ENCODE data around the gene PTPN13.

Gene PTPN13

DNA sequence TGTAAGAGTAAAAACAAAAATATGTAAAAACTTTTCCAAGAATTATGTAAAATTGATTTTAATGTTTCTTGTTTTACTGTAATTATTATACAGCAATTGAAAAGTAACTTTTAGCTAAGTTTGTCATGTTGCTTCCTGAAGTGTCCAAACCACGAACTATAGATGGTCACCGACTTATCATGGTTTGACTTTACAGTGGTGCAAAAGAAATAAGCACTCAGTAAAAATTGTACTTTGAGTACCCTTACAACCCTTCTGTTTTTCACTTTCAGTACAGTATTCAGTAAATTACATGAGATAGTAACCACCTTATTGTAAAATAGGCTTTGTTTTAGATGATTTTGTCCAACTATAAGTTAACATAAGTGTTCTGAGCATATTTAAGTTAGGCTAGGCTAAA, 161.3 kb downstream of the PTPN13 start:
- no peaks in the 10 kb centered on the region for H4K20me1 ChIP-seq (ENCODE audit: insufficient read depth, low read length)
- no peak overlapping the region for H2AFZ ChIP-seq (ENCODE audit: low read depth, low read length)
- no peak overlapping the region for H3K27ac ChIP-seq (ENCODE audit: low read length)
- no peak overlapping the region for H3K4me3 ChIP-seq (ENCODE audit: low read depth in 1 of 2, low read length in 2 of 2)
- TF ChIP-seq, protein P1, sequence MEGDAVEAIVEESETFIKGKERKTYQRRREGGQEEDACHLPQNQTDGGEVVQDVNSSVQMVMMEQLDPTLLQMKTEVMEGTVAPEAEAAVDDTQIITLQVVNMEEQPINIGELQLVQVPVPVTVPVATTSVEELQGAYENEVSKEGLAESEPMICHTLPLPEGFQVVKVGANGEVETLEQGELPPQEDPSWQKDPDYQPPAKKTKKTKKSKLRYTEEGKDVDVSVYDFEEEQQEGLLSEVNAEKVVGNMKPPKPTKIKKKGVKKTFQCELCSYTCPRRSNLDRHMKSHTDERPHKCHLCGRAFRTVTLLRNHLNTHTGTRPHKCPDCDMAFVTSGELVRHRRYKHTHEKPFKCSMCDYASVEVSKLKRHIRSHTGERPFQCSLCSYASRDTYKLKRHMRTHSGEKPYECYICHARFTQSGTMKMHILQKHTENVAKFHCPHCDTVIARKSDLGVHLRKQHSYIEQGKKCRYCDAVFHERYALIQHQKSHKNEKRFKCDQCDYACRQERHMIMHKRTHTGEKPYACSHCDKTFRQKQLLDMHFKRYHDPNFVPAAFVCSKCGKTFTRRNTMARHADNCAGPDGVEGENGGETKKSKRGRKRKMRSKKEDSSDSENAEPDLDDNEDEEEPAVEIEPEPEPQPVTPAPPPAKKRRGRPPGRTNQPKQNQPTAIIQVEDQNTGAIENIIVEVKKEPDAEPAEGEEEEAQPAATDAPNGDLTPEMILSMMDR (IDR thresholded peaks at IDR 0.05; ENCODE audit: borderline replicate concordance, extremely low read depth, low read length, poor library complexity, severe bottlenecking) = no peak
- TF ChIP-seq EZH2 (IDR thresholded peaks at IDR 0.05; ENCODE audit: borderline replicate concordance, low read depth, low read length, severe bottlenecking) = no peak
- DNase-seq (no peak), ATAC-seq (ENCODE audit: insufficient read depth, low read depth) (no peak)
- no peak overlapping the region for H3K4me2 ChIP-seq (ENCODE audit: insufficient read depth, low read length)
- H3K9me3 ChIP-seq (ENCODE audit: insufficient read depth, low read length, severe bottlenecking) = no peaks in the 10 kb centered on the region
- H3K4me1 ChIP-seq (ENCODE audit: insufficient read depth, low read length) = no peaks in the 10 kb centered on the region
- no peaks in the 10 kb centered on the region for H3K79me2 ChIP-seq (ENCODE audit: insufficient read depth, low read length)
- H3K36me3 ChIP-seq (ENCODE audit: insufficient read depth, low read length) = no peaks in the 10 kb centered on the region
- H3K9ac ChIP-seq (ENCODE audit: low read depth, low read length) = no peak overlapping the region
- peaks cover 12% of the 10 kb centered on the region for H3K27me3 ChIP-seq (ENCODE audit: insufficient read depth, low read length, poor library complexity)

DNA sequence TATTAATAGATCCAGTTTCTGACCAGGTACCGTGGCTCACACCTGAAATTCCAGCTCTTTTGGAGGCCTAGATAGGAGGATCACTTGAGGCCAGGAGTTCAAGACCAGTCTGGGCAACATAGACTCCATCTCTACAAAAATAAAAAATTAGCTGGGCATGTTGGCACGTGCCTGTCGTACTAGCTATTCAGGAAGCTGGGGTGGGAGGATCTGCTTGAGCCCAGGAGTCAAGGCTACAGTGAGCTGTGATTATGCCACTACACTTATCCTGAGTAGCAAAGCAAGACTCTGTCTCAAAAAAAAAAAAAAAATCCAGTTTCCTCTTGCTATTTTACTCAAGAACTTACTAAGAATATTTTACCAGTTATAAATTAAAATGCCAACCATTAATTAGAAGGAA, 163.4 kb downstream of the PTPN13 start:
- Histone ChIP-seq H3K4me3 (ENCODE audit: low read depth in 1 of 2, low read length in 2 of 2) (no peak overlapping the region), H3K4me1 (ENCODE audit: insufficient read depth, low read length) (no peaks in the 10 kb centered on the region), H2AFZ (ENCODE audit: low read depth, low read length) (no peak overlapping the region), H3K9me3 (ENCODE audit: insufficient read depth, low read length, severe bottlenecking) (no peaks in the 10 kb centered on the region), H3K9ac (ENCODE audit: low read depth, low read length) (no peak overlapping the region), H3K79me2 (ENCODE audit: insufficient read depth, low read length) (no peaks in the 10 kb centered on the region), H3K4me2 (ENCODE audit: insufficient read depth, low read length) (no peak overlapping the region), H3K27me3 (ENCODE audit: insufficient read depth, low read length, poor library complexity) (peaks cover 12% of the 10 kb centered on the region), H3K27ac (ENCODE audit: low read length) (no peak overlapping the region), H3K36me3 (ENCODE audit: insufficient read depth, low read length) (no peaks in the 10 kb centered on the region), H4K20me1 (ENCODE audit: insufficient read depth, low read length) (no peaks in the 10 kb centered on the region)
- TF ChIP-seq EZH2 (IDR thresholded peaks at IDR 0.05; ENCODE audit: borderline replicate concordance, low read depth, low read length, severe bottlenecking) = no peak
- TF ChIP-seq, protein P1 (IDR thresholded peaks at IDR 0.05; ENCODE audit: borderline replicate concordance, extremely low read depth, low read length, poor library complexity, severe bottlenecking) = no peak
- no peak for ATAC-seq (ENCODE audit: insufficient read depth, low read depth)
- DNase-seq = no peak

- DNase-seq (no peak), ATAC-seq (ENCODE audit: insufficient read depth, low read depth) (no peak)
- Histone ChIP-seq H3K27ac (ENCODE audit: low read length) (no peak overlapping the region), H3K4me2 (ENCODE audit: insufficient read depth, low read length) (no peak overlapping the region), H3K36me3 (ENCODE audit: insufficient read depth, low read length) (no peaks in the 10 kb centered on the region), H3K4me1 (ENCODE audit: insufficient read depth, low read length) (no peaks in the 10 kb centered on the region), H4K20me1 (ENCODE audit: insufficient read depth, low read length) (no peaks in the 10 kb centered on the region), H3K4me3 (ENCODE audit: low read depth in 1 of 2, low read length in 2 of 2) (no peak overlapping the region), H3K27me3 (ENCODE audit: insufficient read depth, low read length, poor library complexity) (peaks cover 6% of the 10 kb centered on the region), H3K9ac (ENCODE audit: low read depth, low read length) (no peak overlapping the region), H2AFZ (ENCODE audit: low read depth, low read length) (no peak overlapping the region), H3K9me3 (ENCODE audit: insufficient read depth, low read length, severe bottlenecking) (no peaks in the 10 kb centered on the region), H3K79me2 (ENCODE audit: insufficient read depth, low read length) (no peaks in the 10 kb centered on the region)
- TF ChIP-seq, protein P1 (IDR thresholded peaks at IDR 0.05; ENCODE audit: borderline replicate concordance, extremely low read depth, low read length, poor library complexity, severe bottlenecking) = no peak
- no peak for TF ChIP-seq EZH2 (IDR thresholded peaks at IDR 0.05; ENCODE audit: borderline replicate concordance, low read depth, low read length, severe bottlenecking)
These were observed 165.2 kb downstream of the PTPN13 start for GRCh38 chr4:86759298-86759697.

- Histone ChIP-seq H3K4me2 (ENCODE audit: insufficient read depth, low read length) (no peak overlapping the region), H3K27ac (ENCODE audit: low read length) (no peak overlapping the region), H3K4me3 (ENCODE audit: low read depth in 1 of 2, low read length in 2 of 2) (no peak overlapping the region), H3K4me1 (ENCODE audit: insufficient read depth, low read length) (no peaks in the 10 kb centered on the region), H3K36me3 (ENCODE audit: insufficient read depth, low read length) (no peaks in the 10 kb centered on the region), H3K27me3 (ENCODE audit: insufficient read depth, low read length, poor library complexity) (peaks cover 3% of the 10 kb centered on the region), H3K79me2 (ENCODE audit: insufficient read depth, low read length) (no peaks in the 10 kb centered on the region), H3K9ac (ENCODE audit: low read depth, low read length) (no peak overlapping the region), H4K20me1 (ENCODE audit: insufficient read depth, low read length) (no peaks in the 10 kb centered on the region), H2AFZ (ENCODE audit: low read depth, low read length) (no peak overlapping the region), H3K9me3 (ENCODE audit: insufficient read depth, low read length, severe bottlenecking) (no peaks in the 10 kb centered on the region)
- ATAC-seq (ENCODE audit: insufficient read depth, low read depth) (no peak), DNase-seq (no peak)
- TF ChIP-seq, protein P1 (IDR thresholded peaks at IDR 0.05; ENCODE audit: borderline replicate concordance, extremely low read depth, low read length, poor library complexity, severe bottlenecking) = no peak
- TF ChIP-seq EZH2 (IDR thresholded peaks at IDR 0.05; ENCODE audit: borderline replicate concordance, low read depth, low read length, severe bottlenecking) = no peak
These were observed 168.5 kb downstream of the PTPN13 start for GRCh38 chr4:86762649-86763048.
